CD4-positive, alpha-beta T cell (primary cell): Measurements from ENCODE around the gene SP140L. TPM values are rescaled to one million over a fixed set of nuclear protein-coding genes. Genes with fewer than 3 reads are reported as not detected.

Experiments used
- ATAC-seq: fragments of 200-7000 bp; cut with Tn5 transposase; one replicate; pipeline ENCODE4 v1.10.0; 2022; ENCODE audit warnings: mild to moderate bottlenecking; ENCODE audit not compliant: poor library complexity
- CTCF ChIA-PET: fragments of 350-600 bp; sonication (Branson Sonifier 250); formaldehyde crosslinking; loops from one replicate; lab custom pipeline; 2021; ENCODE audit warnings: antibody characterized with exemption, inconsistent platforms; lab: Charles Lee
- POLR2A ChIA-PET: fragments of 350-600 bp; sonication (Branson Sonifier 250); formaldehyde crosslinking; loops from one replicate; lab custom pipeline; 2021; ENCODE audit warnings: antibody characterized with exemption, inconsistent platforms; lab: Charles Lee
- DNase-seq, 14 experiments: peaks; one replicate each; pipeline ENCODE4 v3.0.0-alpha.2; 2013 to 2020; ENCODE audit warnings: mixed read lengths in 2 of 14
- H3K27ac ChIP-seq, 2 donors: one replicate each; pipeline versions ENCODE4 v1.5.1 to v1.7.0; 2013; ENCODE audit warnings: low read length in 2 of 2, low read depth in 1 of 2, mild to moderate bottlenecking in 1 of 2
- H3K27me3 ChIP-seq, 2 experiments: 1 replicate in 1 of 2; 2 replicates in 1 of 2; pipeline versions ENCODE4 v1.6.1 to v1.7.0; 2013; ENCODE audit warnings: low read length in 2 of 2, control low read depth in 1 of 2, mild to moderate bottlenecking in 1 of 2, moderate library complexity in 1 of 2; ENCODE audit not compliant: insufficient read depth in 2 of 2, control insufficient read depth in 1 of 2
- H3K36me3 ChIP-seq: one replicate; pipeline ENCODE4 v1.6.1; 2013; ENCODE audit warnings: low read length, control low read depth; ENCODE audit not compliant: insufficient read depth
- H3K4me1 ChIP-seq: one replicate; pipeline ENCODE4 v1.6.1; 2013; ENCODE audit warnings: low read length, control low read depth; ENCODE audit not compliant: insufficient read depth
- H3K4me3 ChIP-seq: one replicate; pipeline ENCODE4 v1.5.1; 2013; ENCODE audit warnings: mild to moderate bottlenecking, low read length, moderate library complexity
- H3K9me3 ChIP-seq, 2 experiments: 1 replicate in 1 of 2; 2 replicates in 1 of 2; pipeline versions ENCODE4 v1.6.1 to v1.7.0; 2013; ENCODE audit warnings: low read length in 2 of 2, mild to moderate bottlenecking in 2 of 2, control low read depth in 1 of 2, moderate library complexity in 1 of 2; ENCODE audit not compliant: control insufficient read depth in 1 of 2, insufficient read depth in 1 of 2
- H3K27ac Mint-ChIP-seq: one replicate; pipeline ENCODE4 v1.8.0; 2020; ENCODE audit warnings: mixed read lengths
- H3K27me3 Mint-ChIP-seq: one replicate; pipeline ENCODE4 v1.8.0; 2021; ENCODE audit warnings: mixed read lengths
- H3K36me3 Mint-ChIP-seq: one replicate; pipeline ENCODE4 v1.8.0; 2021; ENCODE audit warnings: low read depth, mixed read lengths
- H3K4me1 Mint-ChIP-seq: one replicate; pipeline ENCODE4 v1.8.0; 2021; ENCODE audit warnings: low read depth, mixed read lengths
- H3K4me3 Mint-ChIP-seq: one replicate; pipeline ENCODE4 v1.8.0; 2020; ENCODE audit warnings: mild to moderate bottlenecking, mixed read lengths
- H3K9me3 Mint-ChIP-seq: one replicate; pipeline ENCODE4 v1.8.0; 2020; ENCODE audit warnings: mixed read lengths
- CTCF ChIP-seq: fragments of 200-600 bp; IDR thresholded peaks from one replicate; pipeline ENCODE4 v1.8.0; 2022; ENCODE audit warnings: antibody characterized with exemption, mild to moderate bottlenecking
- intact Hi-C, 2 experiments: fragments of 100-400 bp; cut with DNase I in 1 of 2; cut with micrococcal nuclease in 1 of 2; formaldehyde crosslinking; loops; one replicate each; pipeline versions ENCODE4 v1.15.1 to v1.9.0; 2023 to 2025; cut with DNase I, micrococcal nuclease
- total RNA-seq, 174 experiments: library from RNA in 2 of 174; stranded (reverse) in 2 of 174; gene quantifications; one replicate each; pipeline ENCODE4 v1.2.3 and lab custom pipeline; 2021 to 2026

SP140L gene
- total RNA-seq, 2 experiments from 2014 or later, result 55.3 to 64.1 TPM

- H3K9me3 ChIP-seq, result peaks cover 0 to 15% of the 10 kb centered on the region in 2 experiments
- ChIA-PET POLR2A (interaction anchor here (0.8 to 0.9 kb wide), 2 partner anchors 21 to 89 kb away, joined by 3 to 4 read pairs; partner anchors contain the start of gene SP140L), CTCF (no interaction called here)
- Mint-ChIP-seq H3K27ac (no peak overlapping the region), H3K27me3 (no peaks in the 10 kb centered on the region), H3K9me3 (peaks cover 15% of the 10 kb centered on the region), H3K4me1 (peaks cover 8% of the 10 kb centered on the region), H3K4me3 (no peak overlapping the region), H3K36me3 (peaks cover 40% of the 10 kb centered on the region)
- H3K36me3 ChIP-seq, result peaks cover 17% of the 10 kb centered on the region
- intact Hi-C loops, result no loop called here
- H3K27me3 ChIP-seq, result no peaks in the 10 kb centered on the region
- ATAC-seq (no peak), DNase-seq (no peak)
- TF ChIP-seq CTCF, result no peak
- no peak overlapping the region for H3K4me3 ChIP-seq
- H3K27ac ChIP-seq, result no peak overlapping the region
- peaks cover 3% of the 10 kb centered on the region for H3K4me1 ChIP-seq
Observed at GRCh38 chr2:230305416-230306275, 21.3 kb upstream of the SP140L start.

GRCh38 chr2:230306474-230306873 is 20.5 kb upstream of the SP140L start:
- POLR2A ChIA-PET, result interaction anchor here (0.6 to 0.9 kb wide), 3 partner anchors 13 to 90 kb away, joined by 3 to 4 read pairs (median 3); partner anchors contain the start of gene SP140L
- peaks cover 9% of the 10 kb centered on the region for H3K4me1 Mint-ChIP-seq
- no peak overlapping the region for H3K4me3 Mint-ChIP-seq
- no peak overlapping the region for H3K27ac ChIP-seq
- peaks cover 32% of the 10 kb centered on the region for H3K36me3 Mint-ChIP-seq
- CTCF ChIA-PET, result no interaction called here
- no peak overlapping the region for H3K27ac Mint-ChIP-seq
- peaks cover 0 to 15% of the 10 kb centered on the region in 2 experiments for H3K9me3 ChIP-seq
- no peak overlapping the region for H3K4me3 ChIP-seq
- peaks cover 14% of the 10 kb centered on the region for H3K9me3 Mint-ChIP-seq
- H3K27me3 ChIP-seq, result no peaks in the 10 kb centered on the region
- intact Hi-C loops, result no loop called here
- no peak for ATAC-seq
- DNase-seq, result no peak
- H3K4me1 ChIP-seq, result peaks cover 3% of the 10 kb centered on the region
- no peak for TF ChIP-seq CTCF
- H3K36me3 ChIP-seq, result peaks cover 17% of the 10 kb centered on the region
- H3K27me3 Mint-ChIP-seq, result no peaks in the 10 kb centered on the region

- H3K9me3 Mint-ChIP-seq, result peaks cover 10% of the 10 kb centered on the region
- H3K4me3 Mint-ChIP-seq, result no peak overlapping the region
- H3K27ac Mint-ChIP-seq, result no peak overlapping the region
- no peak overlapping the region for H3K27ac ChIP-seq
- H3K9me3 ChIP-seq, result peaks cover 0 to 15% of the 10 kb centered on the region in 2 experiments
- H3K4me1 Mint-ChIP-seq, result peaks cover 11% of the 10 kb centered on the region
- DNase-seq (no peak), ATAC-seq (no peak)
- peaks cover 23% of the 10 kb centered on the region for H3K36me3 ChIP-seq
- TF ChIP-seq CTCF, result no peak
- H3K36me3 Mint-ChIP-seq, result peaks cover 39% of the 10 kb centered on the region
- intact Hi-C loops, result no loop called here
- no peaks in the 10 kb centered on the region for H3K27me3 ChIP-seq
- H3K4me1 ChIP-seq, result peaks cover 3% of the 10 kb centered on the region
- ChIA-PET POLR2A (no interaction called here), CTCF (no interaction called here)
- H3K4me3 ChIP-seq, result no peak overlapping the region
- H3K27me3 Mint-ChIP-seq, result no peaks in the 10 kb centered on the region
Observed at GRCh38 chr2:230307485-230307884, 19.5 kb upstream of the SP140L start.
